HEK293T (cell line): ENCODE measurements around the gene CLIP1.
"Not testable (repeated sequence)": the region's sequence is repeated elsewhere in the genome, so short reads cannot be mapped to it uniquely, and the experiment has no call there.

Source experiments
- CTCF ChIA-PET: fragments of 350-600 bp; formaldehyde crosslinking; extraction: SDS; loops from one replicate; lab custom pipeline; 2021; ENCODE audit warnings: antibody characterized with exemption, inconsistent platforms; lab: Yijun Ruan, JAX
- POLR2A ChIA-PET: fragments of 350-600 bp; formaldehyde crosslinking; extraction: SDS; loops from one replicate; lab custom pipeline; 2020; ENCODE audit warnings: antibody characterized with exemption, inconsistent platforms; lab: Yijun Ruan, JAX
- DNase-seq: peaks from one replicate; pipeline ENCODE4 v3.0.0; 2012; ENCODE audit warnings: mixed read lengths; ENCODE audit errors: extremely low spot score
- ARNT ChIP-seq: fragments of 450-650 bp; IDR thresholded peaks from 2 replicates; pipeline ENCODE4 v1.6.1; 2017; ENCODE audit warnings: mild to moderate bottlenecking
- BHLHE40 ChIP-seq: fragments of 450-650 bp; IDR thresholded peaks from 2 replicates; pipeline ENCODE4 v1.6.1; 2016; ENCODE audit warnings: mild to moderate bottlenecking, moderate library complexity, borderline replicate concordance
- CTBP1 ChIP-seq: fragments of 450-650 bp; IDR thresholded peaks from 2 replicates; pipeline ENCODE4 v1.6.1; 2016; ENCODE audit warnings: borderline replicate concordance
- ELF4 ChIP-seq: fragments of 450-650 bp; IDR thresholded peaks from 2 replicates; pipeline ENCODE4 v1.6.1; 2017; ENCODE audit warnings: antibody characterized with exemption
- FOXA1 ChIP-seq: fragments of 450-650 bp; IDR thresholded peaks from 2 replicates; pipeline ENCODE4 v1.6.1; 2016; ENCODE audit warnings: mild to moderate bottlenecking
- FOXK2 ChIP-seq: fragments of 450-650 bp; IDR thresholded peaks from 2 replicates; pipeline ENCODE4 v1.6.1; 2016; ENCODE audit warnings: mild to moderate bottlenecking
- FOXM1 ChIP-seq: fragments of 450-650 bp; IDR thresholded peaks from 2 replicates; pipeline ENCODE4 v1.6.1; 2017; ENCODE audit warnings: mild to moderate bottlenecking, borderline replicate concordance
- HDGF ChIP-seq: fragments of 450-650 bp; IDR thresholded peaks from 2 replicates; pipeline ENCODE4 v1.6.1; 2017; ENCODE audit warnings: antibody characterized with exemption, borderline replicate concordance
- L3MBTL2 ChIP-seq: fragments of 450-650 bp; conservative IDR thresholded peaks from 2 replicates; pipeline ENCODE4 v1.6.1; 2016; ENCODE audit warnings: mild to moderate bottlenecking
- LEF1 ChIP-seq: fragments of 450-650 bp; IDR thresholded peaks from 2 replicates; pipeline ENCODE4 v1.6.1; 2017; ENCODE audit warnings: mild to moderate bottlenecking, borderline replicate concordance
- NFRKB ChIP-seq: fragments of 450-650 bp; IDR thresholded peaks from 2 replicates; pipeline ENCODE4 v1.6.1; 2016; ENCODE audit warnings: mild to moderate bottlenecking, moderate library complexity
- PKNOX1 ChIP-seq: fragments of 450-650 bp; IDR thresholded peaks from 2 replicates; pipeline ENCODE4 v1.6.1; 2016
- SP1 ChIP-seq: fragments of 450-650 bp; IDR thresholded peaks from 2 replicates; pipeline ENCODE4 v1.6.1; 2017
- SUZ12 ChIP-seq: fragments of 450-650 bp; IDR thresholded peaks from 2 replicates; pipeline ENCODE4 v1.6.1; 2016; ENCODE audit warnings: mild to moderate bottlenecking
- TARDBP ChIP-seq: fragments of 450-650 bp; IDR thresholded peaks from 2 replicates; pipeline ENCODE4 v1.6.1; 2016
- ZNF384 ChIP-seq: fragments of 450-650 bp; IDR thresholded peaks from 2 replicates; pipeline ENCODE4 v1.6.1; 2016

CLIP1 gene

GRCh38 chr12:122382919-122383350, 39.5 kb downstream of the CLIP1 start:
- CTCF ChIA-PET, result interaction anchor here (0.9 kb wide), 1 partner anchor 89 kb away, joined by 3 read pairs; no protein-coding TSS in a partner anchor
- TF ChIP-seq PKNOX1 (no peak), ARNT (no peak), NFRKB (no peak), ELF4 (no peak), FOXM1 (no peak), SP1 (no peak), TARDBP (no peak)
- no peak for DNase-seq
- POLR2A ChIA-PET, result no interaction called here

DNA sequence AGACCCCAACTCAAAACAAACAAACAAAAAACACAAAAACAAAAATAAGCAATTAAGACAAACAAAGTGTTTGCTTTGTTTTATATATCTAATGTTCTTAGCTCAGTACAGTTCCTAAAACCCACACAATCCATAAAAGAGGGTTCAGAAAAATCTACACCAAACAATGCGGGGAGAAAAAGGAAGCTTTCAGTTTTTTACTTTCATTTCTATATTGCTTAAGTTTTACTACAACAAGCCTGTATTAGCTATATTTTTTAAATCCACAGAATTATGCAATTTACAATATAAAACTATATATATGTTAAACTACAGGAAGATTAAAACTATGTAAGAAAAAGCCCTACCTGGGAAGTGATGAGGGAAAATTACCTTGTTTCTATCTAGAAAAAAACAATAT, 41.4 kb downstream of the CLIP1 start:
- ChIA-PET CTCF (interaction anchor here (0.6 kb wide), 1 partner anchor 22 kb away, joined by 3 read pairs; no protein-coding TSS in a partner anchor), POLR2A (no interaction called here)
- TF ChIP-seq NFRKB (no peak), LEF1 (no peak), SP1 (no peak), FOXM1 (no peak), ZNF384 (no peak)
- no peak for DNase-seq

DNA sequence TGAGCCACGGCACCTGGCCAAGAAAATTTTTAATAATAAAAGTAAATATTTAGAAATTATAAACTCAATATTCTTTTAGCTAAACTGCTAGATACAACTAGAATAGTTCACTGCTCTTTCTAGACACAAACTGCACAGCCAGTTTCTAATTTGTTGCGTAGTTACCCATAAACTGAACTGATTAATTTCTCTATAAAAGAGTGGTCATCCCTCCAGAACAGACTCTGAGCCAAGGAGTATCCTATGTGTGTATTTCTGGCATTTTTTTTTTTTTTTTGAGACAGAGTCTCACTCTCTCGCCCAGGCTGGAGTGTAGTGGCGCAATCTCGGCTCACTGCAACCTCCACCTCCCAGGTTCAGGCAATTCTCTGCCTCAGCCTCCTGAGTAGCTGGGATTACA, 45.7 kb downstream of the CLIP1 start:
- DNase-seq, POLR2A ChIA-PET: not testable (repeated sequence)
- CTCF ChIA-PET, result interaction anchor here (0.7 kb wide), 1 partner anchor 239 kb away, joined by 5 read pairs; no protein-coding TSS in a partner anchor

GRCh38 chr12:122374707-122375106, 47.8 kb downstream of the CLIP1 start:
- TF ChIP-seq LEF1 (no peak), L3MBTL2 (no peak), TARDBP (no peak), HDGF (no peak), ZNF384 (no peak), FOXA1 (no peak), CTBP1 (no peak), FOXM1 (no peak), BHLHE40 (no peak), PKNOX1 (no peak), ELF4 (no peak), ARNT (no peak), SUZ12 (no peak), FOXK2 (no peak), SP1 (no peak), NFRKB (no peak)
- DNase-seq, result no peak
- ChIA-PET CTCF (interaction anchor here (0.7 kb wide), 1 partner anchor 151 kb away, joined by 4 read pairs; no protein-coding TSS in a partner anchor), POLR2A (interaction anchor here (1.2 kb wide), 1 partner anchor 49 kb away, joined by 4 read pairs; no protein-coding TSS in a partner anchor)

GRCh38 chr12:122371475-122372045, 50.9 kb downstream of the CLIP1 start:
- no peak for DNase-seq
- TF ChIP-seq HDGF, result no peak
- TF ChIP-seq FOXK2, result no peak
- no peak for TF ChIP-seq NFRKB
- no peak for TF ChIP-seq PKNOX1
- TF ChIP-seq LEF1, result no peak
- TF ChIP-seq ZNF384, result no peak
- no peak for TF ChIP-seq FOXA1
- TF ChIP-seq FOXM1, result no peak
- TF ChIP-seq SP1, result no peak
- TF ChIP-seq SUZ12, result no peak
- TF ChIP-seq TARDBP, result no peak
- no peak for TF ChIP-seq L3MBTL2
- TF ChIP-seq ELF4, result no peak
- TF ChIP-seq CTBP1, result no peak
- ChIA-PET POLR2A (no interaction called here), CTCF (no interaction called here)

DNA sequence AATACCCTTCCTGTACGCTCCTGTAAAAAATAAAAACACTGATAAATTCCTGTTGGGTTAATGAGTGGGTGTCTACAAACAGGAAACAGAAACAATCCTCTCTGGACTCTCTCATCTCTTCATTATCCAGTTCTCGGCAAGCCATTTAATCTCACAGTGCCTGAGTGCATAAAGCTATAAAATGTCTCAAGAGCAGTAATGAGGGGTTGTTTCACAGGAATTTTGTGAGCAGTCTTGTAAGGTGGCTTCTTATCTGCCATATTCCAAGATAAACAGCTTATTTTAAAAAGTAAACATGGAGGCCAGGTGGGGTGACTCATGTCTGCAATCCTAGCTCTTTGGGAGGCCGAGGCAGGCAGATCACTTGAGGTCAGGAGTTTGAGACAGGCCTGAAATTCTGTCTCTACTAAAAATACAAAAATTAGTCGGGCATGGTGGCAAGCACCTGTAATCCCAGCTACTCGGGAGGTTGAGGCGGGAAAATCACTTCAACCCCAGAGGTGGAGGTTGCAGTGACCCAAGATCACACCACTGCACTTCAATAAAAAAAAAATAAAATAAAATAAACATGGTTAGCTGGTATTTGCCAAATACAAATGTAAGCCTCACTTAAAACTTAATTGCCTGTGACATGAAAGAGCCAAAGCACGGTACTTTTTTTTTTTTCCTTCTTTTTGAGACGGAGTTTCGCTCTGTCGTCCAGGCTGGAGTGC, 54.0 kb downstream of the CLIP1 start:
- POLR2A ChIA-PET, result interaction anchor here (0.8 to 1.5 kb wide), 6 partner anchors 31 to 290 kb away, joined by 3 to 14 read pairs (median 3); partner anchors contain the start of genes KNTC1, RSRC2 and ZCCHC8
- peak; percentile 48; the same call in 1 of the 2 replicates for TF ChIP-seq ZNF384
- no peak for TF ChIP-seq NFRKB
- 0 out of 2 replicates have a peak, but pooled peaks have one; percentile 2 for TF ChIP-seq PKNOX1
- TF ChIP-seq L3MBTL2, result peak; percentile 20; the same call in 1 of the 2 replicates
- peak; percentile 55; the same call in 1 of the 2 replicates for TF ChIP-seq FOXK2
- DNase-seq, result peak; percentile 39
- CTCF ChIA-PET, result interaction anchor here (0.6 to 2.1 kb wide), 5 partner anchors 13 to 461 kb away, joined by 3 to 7 read pairs (median 3); no protein-coding TSS in a partner anchor

DNA sequence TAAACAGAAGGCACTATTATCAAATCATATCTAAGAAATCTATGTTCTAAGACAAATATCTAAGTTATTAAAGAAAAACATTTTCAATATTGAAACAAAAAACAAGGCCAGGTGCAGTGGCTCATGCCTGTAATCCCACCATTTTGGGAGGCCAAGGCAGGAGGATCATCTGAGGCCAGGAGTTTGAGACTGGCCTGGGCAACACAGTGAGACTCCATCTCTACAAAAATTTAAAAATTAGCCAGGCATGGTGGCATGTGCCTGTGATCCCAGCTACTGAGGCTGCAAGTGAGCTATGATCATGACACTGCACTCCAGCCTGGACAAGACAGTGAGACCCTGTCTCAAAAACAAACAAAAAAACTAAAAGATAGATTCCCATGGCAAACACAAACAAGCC, 54.8 kb downstream of the CLIP1 start:
- POLR2A ChIA-PET, result interaction anchor here (0.7 kb wide), 1 partner anchor 32 kb away, joined by 3 read pairs; no protein-coding TSS in a partner anchor
- CTCF ChIA-PET, DNase-seq: not testable (repeated sequence)
